Measurements from ENCODE around the gene RSPH4A. TPM values are rescaled to one million over a fixed set of nuclear protein-coding genes. Genes with fewer than 3 reads are reported as not detected.

RSPH4A gene
- total and polyA plus RNA-seq, 2 experiments from 2014 or later, result 0.15 TPM; not detected in 1

GRCh38 chr6:116625872-116626271 lies 9.6 kb downstream of the RSPH4A start:
- Histone ChIP-seq H3K4me3 (no peak overlapping the region), H3F3A (ENCODE audit: insufficient read depth) (no peaks in the 10 kb centered on the region), H3K9me2 (ENCODE audit: insufficient read depth) (no peaks in the 10 kb centered on the region), H3K4me2 (ENCODE audit: unreplicated experiment) (no peak overlapping the region), H3K79me2 (ENCODE audit: insufficient read depth) (no peaks in the 10 kb centered on the region), H3K36me3 (ENCODE audit: low read depth) (no peaks in the 10 kb centered on the region), H2AFZ (no peak overlapping the region), H3K27me3 (replicated peaks; ENCODE audit: insufficient read depth) (no peaks in the 10 kb centered on the region), H3K9ac (no peak overlapping the region), H3K27ac (no peak overlapping the region), H3K4me1 (ENCODE audit: insufficient read depth) (no peaks in the 10 kb centered on the region), H3K9me3 (ENCODE audit: low read depth) (no peaks in the 10 kb centered on the region), H4K20me1 (ENCODE audit: insufficient read depth) (no peaks in the 10 kb centered on the region)
- DNase-seq, result no peak
- 98 to 99% methylated on average over 3 of the region's 3 CpGs for WGBS, 2 experiments (ENCODE audit: low coverage in 1 of 2, low lambda C conversion rate in 2 of 2, missing lambda C conversion rate in 2 of 2)
- TF ChIP-seq EZH2 (IDR thresholded peaks at IDR 0.05; ENCODE audit: insufficient read depth, poor library complexity, severe bottlenecking), result no peak
- no peak for TF ChIP-seq EZH2phosphoT487 (IDR thresholded peaks at IDR 0.05; ENCODE audit: insufficient read depth, low read depth)
- in situ Hi-C loops (cut with MboI), result no loop called here

GRCh38 chr6:116629563-116629981 lies 13.3 kb downstream of the RSPH4A start:
- 83 to 87% methylated on average over 5 of the region's 5 CpGs for WGBS, 2 experiments (ENCODE audit: low coverage in 1 of 2, low lambda C conversion rate in 2 of 2, missing lambda C conversion rate in 2 of 2)
- no peaks in the 10 kb centered on the region for H3K79me2 ChIP-seq (ENCODE audit: insufficient read depth)
- no peak overlapping the region for H3K4me2 ChIP-seq (ENCODE audit: unreplicated experiment)
- no peak overlapping the region for H2AFZ ChIP-seq
- no peaks in the 10 kb centered on the region for H3K9me3 ChIP-seq (ENCODE audit: low read depth)
- H3K9ac ChIP-seq, result no peak overlapping the region
- in situ Hi-C loops (cut with MboI), result no loop called here
- no peaks in the 10 kb centered on the region for H4K20me1 ChIP-seq (ENCODE audit: insufficient read depth)
- H3K27ac ChIP-seq, result no peak overlapping the region
- H3K9me2 ChIP-seq (ENCODE audit: insufficient read depth), result no peaks in the 10 kb centered on the region
- H3K4me3 ChIP-seq, result no peak overlapping the region
- no peaks in the 10 kb centered on the region for H3K4me1 ChIP-seq (ENCODE audit: insufficient read depth)
- TF ChIP-seq EZH2phosphoT487 (IDR thresholded peaks at IDR 0.05; ENCODE audit: insufficient read depth, low read depth) (no peak), EZH2 (IDR thresholded peaks at IDR 0.05; ENCODE audit: insufficient read depth, poor library complexity, severe bottlenecking) (no peak)
- DNase-seq, result no peak
- 0 out of 2 replicates have a peak, but pooled peaks cover 5% of the 10 kb centered on the region for H3K36me3 ChIP-seq (ENCODE audit: low read depth)
- no peaks in the 10 kb centered on the region for H3F3A ChIP-seq (ENCODE audit: insufficient read depth)
- no peaks in the 10 kb centered on the region for H3K27me3 ChIP-seq (replicated peaks; ENCODE audit: insufficient read depth)

DNA sequence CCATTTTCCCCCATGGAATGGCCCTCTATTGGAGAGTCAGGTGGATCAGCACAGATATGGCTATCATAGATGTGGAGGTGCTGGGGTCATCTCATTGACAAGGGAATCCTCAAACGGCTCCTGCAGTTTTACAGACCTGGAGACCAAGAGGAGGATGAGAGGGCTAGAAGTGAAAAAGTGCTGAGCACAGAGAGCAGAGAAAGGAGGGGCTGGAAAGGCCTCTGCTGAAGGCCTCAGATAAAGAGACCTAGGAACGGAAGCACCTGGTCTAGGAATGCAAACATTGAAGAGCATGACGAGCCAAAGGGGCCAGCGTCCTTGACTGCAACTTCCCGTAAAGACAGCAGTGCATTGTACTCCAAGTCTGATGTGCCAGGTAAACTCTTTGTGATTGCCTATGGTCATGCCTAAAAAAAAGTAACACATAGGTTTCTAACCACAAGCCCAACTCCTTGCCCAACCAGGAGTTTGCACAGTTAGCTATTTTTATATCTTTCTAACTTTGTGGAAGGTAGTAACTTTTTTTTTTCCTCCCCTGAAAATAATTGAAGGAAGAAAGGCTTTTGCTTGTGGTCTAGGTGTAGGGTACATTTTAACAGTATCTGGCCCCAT lies 15.2 kb downstream of the RSPH4A start:
- 96 to 97% methylated on average over 5 of the region's 5 CpGs for WGBS, 2 experiments (ENCODE audit: low coverage in 1 of 2, low lambda C conversion rate in 2 of 2, missing lambda C conversion rate in 2 of 2)
- no peak for TF ChIP-seq EZH2 (IDR thresholded peaks at IDR 0.05; ENCODE audit: insufficient read depth, poor library complexity, severe bottlenecking)
- no peak for TF ChIP-seq EZH2phosphoT487 (IDR thresholded peaks at IDR 0.05; ENCODE audit: insufficient read depth, low read depth)
- H4K20me1 ChIP-seq (ENCODE audit: insufficient read depth), result no peaks in the 10 kb centered on the region
- H3K9me3 ChIP-seq (ENCODE audit: low read depth), result no peaks in the 10 kb centered on the region
- H3K36me3 ChIP-seq (ENCODE audit: low read depth), result 0 out of 2 replicates have a peak, but pooled peaks cover 15% of the 10 kb centered on the region
- H3K27ac ChIP-seq, result no peak overlapping the region
- no peaks in the 10 kb centered on the region for H3K4me1 ChIP-seq (ENCODE audit: insufficient read depth)
- DNase-seq, result no peak
- H3K4me3 ChIP-seq, result no peak overlapping the region
- H3K9ac ChIP-seq, result no peak overlapping the region
- H3K79me2 ChIP-seq (ENCODE audit: insufficient read depth), result no peaks in the 10 kb centered on the region
- H3K27me3 ChIP-seq (replicated peaks; ENCODE audit: insufficient read depth), result no peaks in the 10 kb centered on the region
- H3K9me2 ChIP-seq (ENCODE audit: insufficient read depth), result no peaks in the 10 kb centered on the region
- no peak overlapping the region for H2AFZ ChIP-seq
- no peak overlapping the region for H3K4me2 ChIP-seq (ENCODE audit: unreplicated experiment)
- in situ Hi-C loops (cut with MboI), result no loop called here
- H3F3A ChIP-seq (ENCODE audit: insufficient read depth), result no peaks in the 10 kb centered on the region

- peak; percentile 13 for DNase-seq
- no peak overlapping the region for H3K9ac ChIP-seq
These were observed 17.4 kb downstream of the RSPH4A start for GRCh38 chr6:116633685-116634084.

More at GRCh38 chr6:116633685-116634084, 17.4 kb downstream of the RSPH4A start:
- WGBS, 2 experiments (ENCODE audit: low coverage in 1 of 2, low lambda C conversion rate in 2 of 2, missing lambda C conversion rate in 2 of 2), result 96 to 99% methylated on average over 2 of the region's 2 CpGs
- in situ Hi-C loops (cut with MboI), result no loop called here
- H2AFZ ChIP-seq, result no peak overlapping the region
- no peaks in the 10 kb centered on the region for H3K4me1 ChIP-seq (ENCODE audit: insufficient read depth)
- 0 out of 2 replicates have a peak, but pooled peaks cover 15% of the 10 kb centered on the region for H3K36me3 ChIP-seq (ENCODE audit: low read depth)
- H3F3A ChIP-seq (ENCODE audit: insufficient read depth), result no peaks in the 10 kb centered on the region
- no peaks in the 10 kb centered on the region for H3K27me3 ChIP-seq (replicated peaks; ENCODE audit: insufficient read depth)
- no peak overlapping the region for H3K4me2 ChIP-seq (ENCODE audit: unreplicated experiment)
- no peaks in the 10 kb centered on the region for H3K9me3 ChIP-seq (ENCODE audit: low read depth)
- TF ChIP-seq EZH2phosphoT487 (IDR thresholded peaks at IDR 0.05; ENCODE audit: insufficient read depth, low read depth) (no peak), EZH2 (IDR thresholded peaks at IDR 0.05; ENCODE audit: insufficient read depth, poor library complexity, severe bottlenecking) (no peak)
- H3K4me3 ChIP-seq, result no peak overlapping the region
- H3K9me2 ChIP-seq (ENCODE audit: insufficient read depth), result no peaks in the 10 kb centered on the region
- H4K20me1 ChIP-seq (ENCODE audit: insufficient read depth), result no peaks in the 10 kb centered on the region
- no peak overlapping the region for H3K27ac ChIP-seq
- H3K79me2 ChIP-seq (ENCODE audit: insufficient read depth), result 0 out of 2 replicates have a peak, but pooled peaks cover 7% of the 10 kb centered on the region
